NCI-H526 (cell line): ENCODE results near the gene TCP11L2.
"Not testable (repeated sequence)": the region's sequence is repeated elsewhere in the genome, so short reads cannot be mapped to it uniquely, and the experiment has no call there.

Experiments used
- DNase-seq, 2 experiments: peaks; one replicate each; lab custom pipeline; 2025; lab: John Stamatoyannopoulos, UW

The TCP11L2 gene

GRCh38 chr12:106284358-106285105 lies 18.0 kb upstream of the TCP11L2 start:
- no peak for DNase-seq

- peak in 1 of 2 experiments; percentile 15 for DNase-seq
Observed at GRCh38 chr12:106285982-106286381, 16.6 kb upstream of the TCP11L2 start.

GRCh38 chr12:106286576-106287162 lies 15.9 kb upstream of the TCP11L2 start:
- DNase-seq = not testable (repeated sequence)

- no peak for DNase-seq
Observed at GRCh38 chr12:106287364-106287763, 15.2 kb upstream of the TCP11L2 start.

GRCh38 chr12:106288101-106288493 lies 14.4 kb upstream of the TCP11L2 start:
- no peak for DNase-seq

- DNase-seq = no peak
Observed at GRCh38 chr12:106288494-106289195, 13.9 kb upstream of the TCP11L2 start.

GRCh38 chr12:106289196-106289681 lies 13.3 kb upstream of the TCP11L2 start:
- no peak for DNase-seq

GRCh38 chr12:106290666-106291065 lies 11.9 kb upstream of the TCP11L2 start:
- DNase-seq = no peak

GRCh38 chr12:106291342-106291741 lies 11.2 kb upstream of the TCP11L2 start:
- DNase-seq = no peak

GRCh38 chr12:106292339-106292738 lies 10.2 kb upstream of the TCP11L2 start:
- DNase-seq = no peak

GRCh38 chr12:106296179-106296877 lies 6.2 kb upstream of the TCP11L2 start:
- DNase-seq = peak in 1 of 2 experiments; percentile 20

- no peak for DNase-seq
Observed at GRCh38 chr12:106297075-106297474, 5.5 kb upstream of the TCP11L2 start.

GRCh38 chr12:106297681-106298080 lies 4.9 kb upstream of the TCP11L2 start:
- no peak for DNase-seq

GRCh38 chr12:106299202-106299774 lies 3.2 kb upstream of the TCP11L2 start:
- DNase-seq = no peak

GRCh38 chr12:106300761-106301160 lies 1.8 kb upstream of the TCP11L2 start:
- DNase-seq = no peak

GRCh38 chr12:106301241-106301610 lies 1.3 kb upstream of the TCP11L2 start:
- no peak for DNase-seq

- peak in 1 of 2 experiments; percentile 39 for DNase-seq
Observed at GRCh38 chr12:106301611-106302321, 767 bp upstream of the TCP11L2 start.

GRCh38 chr12:106303202-106303820 lies 778 bp downstream of the TCP11L2 start:
- peak; percentile 26 to 62 for DNase-seq

- no peak for DNase-seq
Observed at GRCh38 chr12:106304001-106304421, 1.5 kb downstream of the TCP11L2 start.

GRCh38 chr12:106304797-106305196 lies 2.3 kb downstream of the TCP11L2 start:
- DNase-seq = no peak

GRCh38 chr12:106305376-106305775 lies 2.8 kb downstream of the TCP11L2 start:
- DNase-seq = no peak
